GM18517 (cell line): ENCODE results near the gene LINC01488.

ENCODE experiments used
- ATAC-seq: cut with Tn5 transposase; IDR thresholded peaks from one replicate; pipeline ENCODE4 v1.9.1; 2021; ENCODE audit warnings: mild to moderate bottlenecking, moderate library complexity; ENCODE audit not compliant: unreplicated experiment

Gene LINC01488

DNA sequence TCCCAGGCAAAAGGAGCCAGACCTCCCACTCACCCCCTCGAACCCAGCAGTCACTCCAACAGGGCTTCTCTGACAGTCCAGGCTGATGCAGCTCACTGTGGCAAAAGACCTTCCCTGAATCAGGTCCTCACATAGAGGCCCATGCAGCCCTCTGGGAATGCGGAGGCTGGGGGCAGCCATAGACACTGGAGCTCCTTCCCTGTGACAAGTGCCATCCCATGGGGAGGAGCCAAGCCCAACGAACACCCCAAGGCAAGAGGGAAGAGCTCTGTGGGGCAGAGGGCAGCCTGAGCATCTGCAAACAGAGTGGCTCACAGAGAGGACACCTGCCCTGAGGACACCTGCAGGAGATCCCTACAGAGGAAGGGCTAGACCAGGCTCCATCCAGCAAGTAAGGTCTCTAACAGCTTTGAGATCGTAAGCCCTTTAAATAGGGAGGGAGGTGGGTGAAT is at the start of gene LINC01488:
TSS of gene LINC01488 (plus strand) at position 271 of the 452 bp plus-strand sequence.
- ATAC-seq = no peak

DNA sequence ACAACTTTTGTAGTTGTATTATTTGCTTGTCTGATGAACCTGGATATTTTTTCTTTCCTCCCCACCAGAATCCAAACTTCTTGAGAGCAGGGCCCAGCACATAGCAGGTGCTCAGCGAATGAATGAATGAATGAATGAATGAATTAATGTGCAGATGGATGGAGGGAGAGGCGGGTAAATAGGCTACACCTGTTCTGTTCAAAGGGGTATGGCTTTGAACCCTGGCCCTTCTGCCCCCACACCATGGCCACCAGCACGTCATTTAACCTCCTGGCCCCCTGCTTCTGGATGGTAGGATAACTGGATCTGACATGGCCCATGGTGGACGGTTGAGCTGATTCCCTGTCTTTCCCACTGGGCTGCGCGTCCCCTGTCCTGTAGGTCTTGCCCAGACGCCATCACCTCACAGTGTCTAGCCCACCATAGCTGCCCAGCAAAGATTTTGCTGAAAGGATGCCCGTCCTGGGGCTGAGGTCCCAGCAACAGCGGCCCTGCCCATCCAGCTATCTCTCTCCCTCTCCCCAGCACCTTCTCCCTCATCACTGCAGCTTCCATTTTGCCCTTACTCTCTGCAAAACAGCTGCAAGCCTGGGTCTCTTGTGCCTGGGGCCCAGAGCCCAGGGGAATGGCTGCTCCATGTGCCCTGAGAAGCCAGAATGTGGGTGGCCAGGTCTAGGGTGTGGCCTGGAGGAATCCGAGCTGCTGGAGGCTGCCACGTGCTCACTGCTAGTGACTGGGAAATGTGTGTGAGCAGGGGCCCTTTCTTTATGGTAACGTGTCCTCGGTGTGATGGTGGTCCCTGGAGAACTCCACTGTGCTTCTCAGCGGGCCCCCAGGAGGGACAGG is 49.3 kb upstream of the LINC01488 start:
- no peak for ATAC-seq

DNA sequence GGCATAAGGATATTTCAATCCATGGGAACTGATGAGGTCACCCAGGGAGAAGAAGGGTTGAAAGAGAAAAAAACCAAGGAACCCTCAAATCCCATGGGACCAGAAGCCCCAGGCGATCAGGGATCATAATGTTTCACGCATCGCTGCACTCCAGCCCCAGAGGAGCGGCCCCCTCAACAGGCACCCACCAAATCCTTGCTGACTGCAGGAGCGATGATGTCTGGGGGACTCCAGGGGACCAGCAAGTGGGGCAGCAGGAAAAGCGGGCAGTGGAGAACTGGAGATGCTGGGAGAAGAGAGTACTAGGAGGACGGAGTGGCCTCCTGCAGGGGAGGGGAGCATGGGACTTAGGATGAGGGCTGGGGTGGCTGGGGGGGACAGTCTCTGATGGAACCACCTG is 47.7 kb upstream of the LINC01488 start:
- no peak for ATAC-seq

DNA sequence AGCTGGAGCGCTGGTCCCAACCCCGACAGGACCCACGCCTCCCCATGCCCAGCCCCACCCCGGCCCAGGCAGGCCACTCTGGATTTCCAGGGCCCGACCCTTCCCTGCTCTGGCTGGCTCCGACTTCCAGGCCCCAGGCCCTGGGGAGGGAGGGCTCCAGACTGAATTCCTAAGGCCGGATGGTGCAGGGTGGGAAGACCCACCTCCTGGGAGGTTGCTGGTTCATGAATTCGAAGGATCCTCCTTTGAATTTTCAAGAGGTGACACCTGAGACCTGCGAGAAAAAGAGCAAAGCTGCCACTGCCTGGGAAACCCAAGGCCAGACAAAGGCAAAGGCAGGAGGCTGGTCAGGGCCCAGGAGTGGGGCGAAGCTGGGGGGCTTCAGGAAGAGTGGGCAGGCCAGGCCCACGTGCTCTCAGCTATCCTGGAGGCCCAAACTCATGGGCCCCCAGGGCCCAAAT is 47.0 kb upstream of the LINC01488 start:
- no peak for ATAC-seq

DNA sequence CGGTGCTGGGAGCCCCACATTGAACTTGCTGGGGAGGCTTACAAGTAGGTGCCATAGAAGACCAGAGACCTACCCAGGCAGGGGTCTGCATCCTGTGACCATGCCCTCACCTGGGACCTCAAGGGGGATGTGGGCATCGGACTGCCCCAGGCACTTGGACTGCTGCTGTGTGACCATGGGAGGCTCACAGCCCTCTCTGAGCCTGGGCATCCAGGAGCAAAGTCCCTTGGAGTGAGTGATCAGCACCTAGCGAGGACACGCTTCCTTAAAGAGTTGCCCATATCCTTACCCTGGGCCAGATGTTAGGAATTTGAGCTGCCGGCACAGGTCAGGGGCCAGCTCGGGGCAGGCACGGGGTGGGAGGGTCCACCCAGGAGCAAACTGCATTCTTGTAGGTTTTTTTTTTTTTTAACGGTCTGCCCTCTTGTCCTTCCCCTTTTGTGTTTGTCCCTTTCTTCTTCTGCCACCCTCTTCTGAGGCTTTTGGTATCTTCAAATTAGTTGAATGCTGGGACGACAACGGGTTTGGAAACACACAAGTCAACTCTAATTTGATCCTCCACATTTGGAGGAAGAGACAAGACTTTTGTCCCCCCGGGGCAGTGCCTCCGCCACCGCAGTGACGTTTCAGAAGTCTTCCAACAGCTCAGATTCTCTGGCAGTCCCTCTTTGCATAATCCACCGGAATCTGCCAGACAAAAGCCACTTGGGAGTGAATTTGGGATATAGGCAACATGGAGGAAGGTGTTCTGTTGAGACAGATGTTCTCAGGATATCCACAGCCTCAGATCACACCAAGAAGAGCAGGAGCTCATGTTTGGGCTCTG is 46.1 kb upstream of the LINC01488 start:
- no peak for ATAC-seq

DNA sequence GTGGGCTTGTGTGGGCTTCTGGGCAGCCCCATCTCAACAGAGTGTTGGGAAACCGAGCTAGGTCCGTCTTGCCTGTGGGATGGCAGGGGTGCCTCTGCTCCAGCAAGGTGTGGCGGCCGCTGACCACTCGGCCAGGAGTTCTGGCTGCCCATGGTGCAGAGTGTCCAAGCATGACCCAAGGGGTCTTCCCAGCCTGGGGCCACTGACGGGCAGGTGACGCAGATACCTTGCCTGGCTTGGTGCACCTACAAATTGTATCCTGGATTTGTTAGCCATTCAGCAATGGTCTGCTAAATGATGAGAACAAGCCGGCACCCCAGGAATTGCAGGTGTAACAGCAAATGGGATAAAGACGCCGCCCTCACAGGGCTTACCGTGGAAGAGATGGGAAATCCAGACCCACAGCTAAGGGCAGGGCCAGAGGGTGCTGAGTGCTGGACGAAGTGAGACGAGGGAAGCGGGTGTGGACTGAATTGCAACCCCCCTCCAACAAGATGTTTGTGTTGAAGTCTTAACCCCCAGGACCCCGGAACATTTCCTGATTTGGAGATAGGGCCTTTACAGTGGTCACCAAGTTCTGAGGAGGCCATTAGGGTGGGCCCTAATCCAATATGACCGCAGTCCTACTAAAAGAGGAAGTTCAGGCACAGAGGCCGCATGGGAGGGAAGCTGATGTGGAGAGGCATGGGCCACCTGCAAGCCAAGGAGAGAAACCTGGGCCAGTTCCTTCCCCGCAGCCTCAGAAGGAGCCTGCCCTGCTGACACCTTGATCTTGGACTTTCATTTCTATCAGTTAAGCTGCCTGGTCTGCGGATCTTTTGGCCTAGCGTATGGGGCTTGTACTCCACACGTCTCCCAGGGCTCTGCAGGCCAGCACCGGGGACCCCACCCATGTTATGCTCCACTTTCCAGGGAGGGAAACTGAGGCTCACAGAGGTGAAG is 45.2 kb upstream of the LINC01488 start:
- ATAC-seq = no peak

DNA sequence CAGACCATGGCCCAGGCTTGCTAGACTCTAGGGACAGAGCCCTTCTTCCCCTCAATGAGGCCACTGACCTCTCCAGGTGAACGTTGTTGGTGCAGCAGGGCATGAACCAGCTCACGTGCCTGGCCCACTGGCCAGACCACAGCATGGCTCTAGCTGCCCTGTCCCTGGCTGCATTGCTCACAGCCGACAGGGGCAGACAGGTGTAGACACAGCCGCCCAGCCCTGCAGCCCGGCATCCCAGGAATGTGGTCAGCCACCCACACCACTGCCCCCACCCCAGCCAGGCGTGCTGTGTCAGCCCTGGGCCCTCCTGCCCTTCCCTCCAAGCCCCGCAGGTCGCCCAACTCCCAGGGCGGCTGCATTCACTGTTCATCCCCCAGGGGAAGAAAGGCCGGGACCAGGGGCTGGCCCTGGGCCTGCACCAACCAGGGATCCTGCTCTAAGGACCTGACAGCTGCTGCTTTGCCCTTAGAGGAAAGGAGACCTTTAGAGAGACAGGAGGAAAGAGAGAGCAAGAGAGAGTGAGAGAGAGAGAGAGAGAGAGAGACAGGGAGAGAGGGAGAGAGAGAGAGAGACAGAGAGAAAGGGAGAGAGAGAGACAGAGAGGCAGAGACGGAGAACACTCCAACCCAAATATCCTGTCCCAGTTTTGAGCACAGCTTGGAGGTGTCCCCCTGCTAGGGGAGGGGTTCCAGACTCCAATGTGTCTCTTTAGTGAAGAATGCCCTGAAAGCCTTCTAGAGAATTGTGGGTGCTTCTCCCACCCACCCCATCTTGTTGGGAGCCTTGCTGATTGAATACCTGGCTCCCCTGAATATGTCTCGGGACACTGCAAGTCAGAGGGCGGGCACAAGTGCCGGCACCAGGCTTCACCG is 44.2 kb upstream of the LINC01488 start:
- no peak for ATAC-seq

DNA sequence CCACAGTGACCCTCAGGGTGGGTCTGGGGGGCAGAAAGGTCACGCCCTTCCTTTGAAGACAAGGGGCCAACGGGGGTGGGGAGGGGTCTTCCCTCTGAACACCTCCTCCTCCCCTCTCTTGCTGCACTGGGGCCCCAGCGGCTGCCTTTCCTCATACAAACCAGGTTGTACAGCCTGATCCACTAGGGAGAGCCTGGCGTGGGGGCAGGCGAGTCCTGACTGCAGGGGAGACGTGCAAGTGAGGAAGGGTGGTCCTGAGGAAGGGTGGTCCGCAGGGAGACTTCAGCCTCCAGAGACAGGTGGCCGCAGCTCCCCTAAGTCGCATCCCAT is 43.6 kb upstream of the LINC01488 start:
- ATAC-seq = no peak

DNA sequence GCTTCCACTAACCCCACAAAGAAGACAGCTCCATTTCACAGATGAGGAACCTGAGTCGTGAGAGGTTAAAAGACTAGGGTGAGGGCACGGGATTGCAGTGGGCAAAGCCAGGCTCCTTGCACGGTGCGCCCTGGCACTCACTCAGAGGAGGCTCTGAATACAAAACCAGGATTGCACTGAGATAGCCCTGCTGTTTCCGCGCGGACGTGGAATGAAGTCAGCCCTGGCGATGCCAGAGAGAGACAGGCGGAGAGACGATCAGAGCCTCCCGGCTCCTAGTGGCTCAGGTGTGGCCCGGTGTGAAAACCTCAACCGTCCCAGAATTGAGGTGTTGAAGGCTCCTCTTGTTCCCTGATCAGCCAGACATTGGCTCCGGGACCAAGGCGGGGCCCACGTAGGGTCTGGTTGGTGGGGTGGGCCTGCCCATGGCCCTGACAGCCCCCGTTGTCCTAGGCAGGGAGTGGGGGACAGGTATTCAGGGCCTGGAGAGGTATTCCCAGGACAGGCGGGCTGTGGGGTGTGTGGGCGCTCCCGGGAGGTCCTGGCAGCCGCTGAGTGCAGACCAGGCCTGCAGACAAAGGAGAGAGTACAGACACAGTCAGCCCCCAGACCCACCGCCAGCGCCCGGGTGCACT is 43.1 kb upstream of the LINC01488 start:
- ATAC-seq = no peak

DNA sequence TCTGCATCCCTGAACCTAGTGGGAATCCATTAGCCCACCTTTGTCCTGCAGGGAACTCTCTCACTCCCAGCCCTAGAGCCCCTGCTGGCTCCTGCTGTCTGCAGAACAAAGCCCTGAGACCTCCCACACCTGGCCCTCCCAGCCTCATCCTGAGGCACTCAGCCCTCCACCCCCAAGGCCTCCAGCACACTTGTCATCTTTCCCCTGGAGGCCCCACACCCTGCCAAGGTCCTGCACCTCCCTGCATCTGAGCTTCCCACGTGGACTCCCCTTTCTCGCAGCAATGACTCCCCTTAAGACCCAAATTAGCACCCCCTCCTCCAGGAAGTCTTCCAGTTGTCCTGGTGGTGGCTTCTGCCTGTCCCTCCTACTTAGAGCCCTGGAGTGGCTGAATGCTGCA is 42.3 kb upstream of the LINC01488 start:
- no peak for ATAC-seq

DNA sequence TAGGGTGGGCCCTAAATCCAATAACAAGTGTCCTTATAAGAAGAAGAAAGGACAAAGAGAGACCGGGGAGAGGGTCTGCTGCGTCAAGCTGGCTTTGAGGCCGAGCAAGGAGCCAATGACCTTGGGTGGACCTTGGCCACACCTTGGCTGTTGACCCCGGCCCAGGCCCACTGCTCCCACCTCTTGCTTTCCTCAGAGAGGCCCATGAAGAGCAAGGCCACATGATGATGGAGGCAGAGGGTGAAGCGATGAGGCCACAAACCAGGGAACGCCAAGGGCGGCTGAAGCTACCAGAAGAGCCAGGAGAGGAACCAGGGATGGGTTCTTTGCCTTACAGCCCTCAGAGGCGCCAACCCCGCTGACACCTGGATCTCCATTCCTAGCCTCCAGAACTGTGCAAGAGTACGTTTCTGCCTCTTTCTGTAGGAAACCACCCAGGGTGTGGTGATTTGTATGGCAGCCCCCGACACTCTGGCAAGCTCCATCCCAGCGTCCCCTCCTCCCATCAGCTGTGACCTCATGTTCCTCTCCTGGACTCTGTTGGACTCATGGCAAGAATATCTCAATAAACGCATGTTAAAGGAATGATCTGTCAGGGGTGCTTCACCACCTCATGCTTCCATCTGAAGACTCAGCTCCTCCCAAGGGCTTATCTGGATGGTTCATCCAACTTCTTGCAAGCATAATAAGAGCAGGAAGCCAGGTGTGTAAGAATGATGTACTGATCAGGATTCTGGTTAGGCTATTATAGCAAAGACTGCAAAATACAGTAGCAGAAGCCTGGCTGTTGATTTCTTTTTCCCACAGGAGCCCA is 41.6 kb upstream of the LINC01488 start:
- ATAC-seq = no peak

DNA sequence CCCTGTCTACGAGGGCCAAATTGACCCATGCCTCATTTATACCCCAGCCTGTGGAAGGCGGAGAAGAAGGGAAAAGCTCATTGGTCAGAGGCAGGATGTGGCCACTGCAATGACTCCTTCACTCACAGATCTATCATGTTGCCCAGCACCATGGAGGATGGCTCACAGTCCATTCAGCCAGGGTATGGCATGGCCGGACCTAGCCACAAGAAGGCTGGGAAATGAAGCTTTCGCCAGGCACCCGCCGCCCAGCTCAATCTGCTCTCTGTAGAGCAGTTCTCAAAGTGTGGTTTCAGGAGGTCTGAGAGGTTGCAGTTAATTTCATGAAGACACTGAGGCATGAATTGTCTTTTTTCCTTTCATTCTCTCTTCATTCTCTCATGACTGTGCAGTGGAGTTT is 40.6 kb upstream of the LINC01488 start:
- no peak for ATAC-seq

DNA sequence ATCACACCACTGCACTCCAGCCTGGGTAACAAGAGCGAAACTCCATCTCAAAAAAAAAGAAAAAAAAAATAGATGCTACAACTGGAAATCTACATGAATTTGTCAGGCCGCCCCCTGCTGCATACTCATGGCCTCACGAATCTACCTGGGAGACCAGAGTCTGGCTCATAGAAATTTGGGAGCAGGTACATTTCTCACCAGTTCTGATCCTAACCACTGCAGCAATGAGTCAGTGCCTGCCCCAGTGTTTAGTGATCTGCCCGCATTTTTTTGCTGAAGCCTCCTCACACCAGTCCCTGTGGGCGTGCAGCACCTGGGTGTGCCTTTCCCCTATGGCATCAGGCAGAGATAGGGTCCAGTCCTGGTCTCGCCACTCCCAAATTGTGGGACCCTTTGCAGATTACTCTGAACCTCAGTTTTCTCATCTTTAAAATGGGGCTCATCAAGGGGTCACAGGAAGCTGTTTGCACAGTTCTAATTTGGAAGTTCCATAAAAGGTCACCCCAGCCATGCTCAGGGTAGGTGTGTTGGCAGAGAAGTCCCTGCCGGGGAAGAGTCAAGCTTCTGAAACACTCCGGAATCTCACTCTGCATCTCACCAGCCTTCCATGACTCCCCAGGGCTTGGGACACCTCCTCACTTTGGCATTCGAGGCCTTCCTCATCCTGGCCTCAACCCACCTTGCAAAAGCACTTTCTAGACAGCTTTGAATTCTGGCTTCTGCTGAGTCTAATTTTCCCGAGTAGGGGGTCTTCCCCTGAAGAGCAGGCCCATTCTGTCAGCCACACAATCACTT is 39.3 kb upstream of the LINC01488 start:
- no peak for ATAC-seq

DNA sequence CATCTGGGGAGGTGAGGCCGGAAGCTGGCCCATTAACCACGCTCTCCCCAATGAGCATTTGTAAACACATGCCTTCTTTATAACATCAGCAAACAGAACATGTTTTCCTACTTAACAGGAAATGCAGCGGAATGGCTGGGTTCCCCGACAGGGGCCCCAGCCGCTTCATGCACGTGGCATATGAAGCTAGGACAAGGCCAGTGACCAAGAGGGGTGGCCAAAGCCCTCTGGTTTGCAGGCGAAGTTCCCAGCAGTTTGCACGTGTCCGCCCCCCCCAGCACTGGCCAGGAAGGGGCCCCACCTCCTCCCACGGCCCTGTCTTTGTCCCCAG is 38.7 kb upstream of the LINC01488 start:
- no peak for ATAC-seq

DNA sequence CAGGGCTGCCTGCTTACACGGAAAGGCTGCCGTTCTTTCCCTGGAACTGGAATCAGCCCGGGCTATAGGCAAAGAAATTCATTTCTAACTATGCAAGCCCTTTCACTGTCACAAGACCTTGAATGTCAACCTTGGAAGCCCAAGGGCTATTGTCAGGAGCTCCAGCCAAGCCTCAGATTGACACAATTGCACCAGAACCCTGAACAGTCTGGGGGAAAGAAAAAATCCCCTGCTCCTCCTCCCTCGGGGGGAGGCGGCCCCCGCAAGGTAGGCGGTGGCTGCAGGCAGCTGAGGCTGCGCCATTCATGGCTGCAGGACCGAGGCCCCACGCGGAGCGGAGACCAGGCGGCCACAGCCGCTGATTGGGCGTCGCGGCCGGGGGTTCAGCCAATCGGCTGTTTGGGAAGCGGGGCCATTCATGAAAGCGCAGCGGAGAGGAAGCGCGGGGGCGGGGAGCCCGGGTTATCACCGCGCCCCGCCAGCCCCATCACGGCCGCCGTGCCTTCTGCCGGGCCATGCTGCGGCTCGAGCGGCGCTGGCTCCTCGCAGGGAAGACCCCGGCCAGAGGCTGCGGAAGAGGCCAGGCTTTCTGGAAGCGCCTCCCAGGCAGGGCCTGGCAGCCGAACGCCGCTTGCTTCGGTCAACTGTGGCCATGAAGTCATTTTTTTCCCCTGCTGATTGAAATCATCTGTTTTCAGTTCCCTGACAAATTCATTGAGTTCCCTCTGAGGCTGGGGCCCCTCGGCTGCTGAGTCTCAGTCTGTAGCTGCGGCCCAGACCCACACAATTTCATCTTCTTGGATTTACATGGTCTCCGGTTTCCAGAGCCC is 38.1 kb upstream of the LINC01488 start:
- ATAC-seq = peak; percentile 86

DNA sequence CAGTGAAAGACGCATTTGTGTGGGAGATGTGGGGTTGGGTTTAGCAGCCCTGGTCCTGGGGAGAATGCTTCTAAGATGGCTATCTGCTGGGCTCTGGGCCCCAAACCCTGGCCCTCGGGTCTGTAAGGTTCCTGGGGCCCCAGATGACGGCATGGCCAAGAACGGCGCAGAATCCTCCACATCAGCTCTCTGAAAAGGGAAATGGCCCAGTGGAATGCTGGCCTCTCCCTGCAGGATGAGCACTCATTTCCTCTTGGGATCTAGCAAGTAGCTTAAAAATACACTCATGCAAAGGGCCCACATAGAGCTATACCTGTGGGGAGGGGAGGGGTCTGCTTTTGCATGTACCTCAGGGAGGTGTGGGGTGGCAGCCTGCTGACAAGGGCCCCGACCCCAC is 37.5 kb upstream of the LINC01488 start:
- no peak for ATAC-seq
